PC-3 (cell line): ENCODE measurements around the gene USP20. TPM values are rescaled to one million over a fixed set of nuclear protein-coding genes. Genes with fewer than 3 reads are reported as not detected.

Experiments
- ATAC-seq: fragments of 200-7000 bp; cut with Tn5 transposase; 2 replicates; pipeline ENCODE4 v1.9.1; 2020; ENCODE audit warnings: mild to moderate bottlenecking, moderate library complexity
- BruUV-seq: library from RNA; stranded (reverse); fragments of 400-500 nt; replicated peaks from 2 replicates; lab custom pipeline; 2021; lab: Mats Ljungman, UMichigan
- CTCF ChIA-PET: fragments of 300-600 bp; sonication (Branson Sonifier 250); formaldehyde crosslinking; loops from one replicate; lab custom pipeline; 2022; ENCODE audit warnings: antibody characterized with exemption; lab: Charles Lee
- POLR2A ChIA-PET: fragments of 300-600 bp; sonication (Branson Sonifier 250); formaldehyde crosslinking; loops from one replicate; lab custom pipeline; 2022; ENCODE audit warnings: antibody characterized with exemption; ENCODE audit not compliant: unreplicated experiment; lab: Charles Lee
- DNase-seq: peaks from one replicate; pipeline ENCODE4 v3.0.0-alpha.2; 2015
- H2AFZ ChIP-seq: fragments of 300-600 bp; sonication (generic); 2 replicates; pipeline ENCODE4 v1.6.0; 2016; ENCODE audit warnings: antibody characterized with exemption, low read length
- H3F3A ChIP-seq: fragments of 300-600 bp; sonication (generic); one replicate; pipeline ENCODE4 v1.6.0; 2017; ENCODE audit warnings: antibody characterized with exemption, low read length, control low read depth, mild to moderate bottlenecking; ENCODE audit not compliant: unreplicated experiment
- H3K27ac ChIP-seq: fragments of 300-600 bp; sonication (generic); 2 replicates; pipeline ENCODE4 v1.5.1; 2016; ENCODE audit warnings: mild to moderate bottlenecking, low read length
- H3K27me3 ChIP-seq: fragments of 300-600 bp; sonication (generic); 2 replicates; pipeline ENCODE4 v1.6.1; 2016; ENCODE audit warnings: low read length, mixed read lengths
- H3K36me3 ChIP-seq: fragments of 300-600 bp; sonication (generic); 2 replicates; pipeline ENCODE4 v1.6.1; 2016; ENCODE audit warnings: low read depth, mixed run types, low read length, mixed read lengths
- H3K4me1 ChIP-seq: fragments of 300-600 bp; sonication (generic); 2 replicates; pipeline ENCODE4 v1.5.1; 2016; ENCODE audit warnings: low read length; ENCODE audit not compliant: insufficient read depth
- H3K4me2 ChIP-seq: fragments of 300-600 bp; sonication (generic); 2 replicates; pipeline ENCODE4 v1.6.0; 2016; ENCODE audit warnings: low read length
- H3K4me3 ChIP-seq: fragments of 300-600 bp; sonication (generic); 2 replicates; pipeline ENCODE4 v1.5.1; 2016; ENCODE audit warnings: mild to moderate bottlenecking, low read length, mixed read lengths
- H3K79me2 ChIP-seq: fragments of 300-600 bp; sonication (generic); 2 replicates; pipeline ENCODE4 v1.6.1; 2017; ENCODE audit warnings: low read length, mixed read lengths
- H3K9ac ChIP-seq: fragments of 300-600 bp; sonication (generic); 2 replicates; pipeline ENCODE4 v1.6.0; 2016; ENCODE audit warnings: mild to moderate bottlenecking, low read length
- H3K9me2 ChIP-seq: fragments of 300-600 bp; sonication (generic); replicated peaks from 2 replicates; pipeline ENCODE4 v1.6.1; 2016; ENCODE audit warnings: mixed run types, low read length, mixed read lengths
- H3K9me3 ChIP-seq: fragments of 300-600 bp; sonication (generic); 2 replicates; pipeline ENCODE4 v1.6.1; 2016; ENCODE audit warnings: low read length, mixed read lengths
- H4K20me1 ChIP-seq: fragments of 300-600 bp; sonication (generic); 2 replicates; pipeline ENCODE4 v1.6.1; 2016; ENCODE audit warnings: low read length, mixed read lengths
- EZH2 ChIP-seq: fragments of 300-600 bp; sonication (generic); IDR thresholded peaks from one replicate; pipeline ENCODE4 v1.6.1; 2017; ENCODE audit warnings: antibody characterized with exemption, mild to moderate bottlenecking, low read length; ENCODE audit not compliant: unreplicated experiment
- EZH2phosphoT487 ChIP-seq: fragments of 300-600 bp; sonication (generic); IDR thresholded peaks from 2 replicates; pipeline ENCODE4 v1.6.1; 2018; ENCODE audit warnings: mild to moderate bottlenecking, antibody characterized with exemption, low read length, borderline replicate concordance
- intact Hi-C: fragments of 100-400 bp; cut with micrococcal nuclease; formaldehyde crosslinking; loops from 2 replicates; pipeline ENCODE4 v1.9.0; 2023
- total RNA-seq: library from RNA; depleted of rRNA; stranded (reverse); fragments of >200 nt; gene quantifications from 2 replicates; pipeline ENCODE4 v1.2.3, GENCODE V29; 2014
- TF ChIP-seq, protein P1 (sequence below): fragments of 300-600 bp; sonication (generic); conservative IDR thresholded peaks from 2 replicates; pipeline ENCODE4 v1.5.1; 2017; ENCODE audit warnings: antibody characterized with exemption, low read depth, mild to moderate bottlenecking, low read length

USP20 gene
- total RNA-seq, 1 experiment from 2014 or later, result 15.0 TPM

DNA sequence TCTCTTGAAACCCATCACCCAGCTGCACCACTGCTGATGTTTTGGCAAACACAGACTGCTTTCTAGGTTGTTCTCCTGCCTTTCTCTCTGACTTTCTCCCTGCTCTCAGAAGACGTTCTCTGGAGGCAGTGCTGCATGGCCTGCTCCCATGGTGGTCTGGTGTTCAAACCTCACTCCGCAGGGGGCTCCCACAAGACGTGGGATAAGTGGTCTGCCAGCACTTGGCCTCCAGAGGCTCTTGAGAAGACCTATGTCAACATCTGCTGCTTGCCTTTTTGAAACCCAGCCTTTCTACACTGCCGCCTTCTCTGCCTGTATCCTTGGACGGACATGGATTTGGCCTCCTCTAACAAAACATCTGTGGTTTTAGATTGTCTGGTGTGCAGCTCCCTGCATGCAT lies 16.6 kb downstream of the USP20 start:
- H4K20me1 ChIP-seq, result no peaks in the 10 kb centered on the region
- POLR2A ChIA-PET, result no interaction called here
- H3K4me2 ChIP-seq, result no peak overlapping the region
- DNase-seq, result no peak
- no peak overlapping the region for H2AFZ ChIP-seq
- no TSS peak for BruUV-seq
- no peak for ATAC-seq
- no peaks in the 10 kb centered on the region for H3K9me2 ChIP-seq
- no peaks in the 10 kb centered on the region for H3K36me3 ChIP-seq
- H3K9ac ChIP-seq, result no peak overlapping the region
- intact Hi-C loops, result no loop called here
- H3K27ac ChIP-seq, result no peak overlapping the region
- CTCF ChIA-PET, result no interaction called here
- no peaks in the 10 kb centered on the region for H3K9me3 ChIP-seq
- TF ChIP-seq EZH2phosphoT487 (no peak), EZH2 (no peak)
- TF ChIP-seq, protein P1, sequence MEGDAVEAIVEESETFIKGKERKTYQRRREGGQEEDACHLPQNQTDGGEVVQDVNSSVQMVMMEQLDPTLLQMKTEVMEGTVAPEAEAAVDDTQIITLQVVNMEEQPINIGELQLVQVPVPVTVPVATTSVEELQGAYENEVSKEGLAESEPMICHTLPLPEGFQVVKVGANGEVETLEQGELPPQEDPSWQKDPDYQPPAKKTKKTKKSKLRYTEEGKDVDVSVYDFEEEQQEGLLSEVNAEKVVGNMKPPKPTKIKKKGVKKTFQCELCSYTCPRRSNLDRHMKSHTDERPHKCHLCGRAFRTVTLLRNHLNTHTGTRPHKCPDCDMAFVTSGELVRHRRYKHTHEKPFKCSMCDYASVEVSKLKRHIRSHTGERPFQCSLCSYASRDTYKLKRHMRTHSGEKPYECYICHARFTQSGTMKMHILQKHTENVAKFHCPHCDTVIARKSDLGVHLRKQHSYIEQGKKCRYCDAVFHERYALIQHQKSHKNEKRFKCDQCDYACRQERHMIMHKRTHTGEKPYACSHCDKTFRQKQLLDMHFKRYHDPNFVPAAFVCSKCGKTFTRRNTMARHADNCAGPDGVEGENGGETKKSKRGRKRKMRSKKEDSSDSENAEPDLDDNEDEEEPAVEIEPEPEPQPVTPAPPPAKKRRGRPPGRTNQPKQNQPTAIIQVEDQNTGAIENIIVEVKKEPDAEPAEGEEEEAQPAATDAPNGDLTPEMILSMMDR, result no peak
- H3K4me1 ChIP-seq, result no peaks in the 10 kb centered on the region
- no peaks in the 10 kb centered on the region for H3F3A ChIP-seq
- no peaks in the 10 kb centered on the region for H3K27me3 ChIP-seq
- no peaks in the 10 kb centered on the region for H3K79me2 ChIP-seq
- H3K4me3 ChIP-seq, result no peak overlapping the region

DNA sequence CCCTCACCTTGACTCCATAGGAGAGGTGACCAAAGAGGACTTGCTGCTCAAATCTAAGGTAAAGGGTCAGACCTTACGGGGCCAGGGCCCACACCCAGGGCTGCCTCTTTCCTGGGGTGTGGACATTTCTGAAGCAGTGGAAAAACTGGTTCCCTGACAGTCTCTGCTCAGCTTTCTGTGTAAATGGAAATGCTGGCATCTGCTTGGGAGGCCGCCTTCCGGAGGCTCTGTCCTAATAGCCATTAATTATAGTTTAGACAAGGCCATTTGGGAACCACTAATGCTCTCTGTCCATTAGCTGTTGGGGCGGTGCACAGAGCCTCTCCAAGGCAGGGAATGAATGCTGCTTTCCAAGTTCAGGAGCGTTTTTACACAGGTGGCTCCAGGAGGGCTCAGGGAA lies 17.3 kb downstream of the USP20 start:
- no peaks in the 10 kb centered on the region for H3K9me3 ChIP-seq
- no peak overlapping the region for H2AFZ ChIP-seq
- H4K20me1 ChIP-seq, result no peaks in the 10 kb centered on the region
- no TSS peak for BruUV-seq
- ChIA-PET POLR2A (no interaction called here), CTCF (no interaction called here)
- H3K9me2 ChIP-seq, result no peaks in the 10 kb centered on the region
- TF ChIP-seq EZH2phosphoT487, result no peak
- TF ChIP-seq, protein P1, result no peak
- DNase-seq (no peak), ATAC-seq (no peak)
- no peak overlapping the region for H3K4me3 ChIP-seq
- no peak overlapping the region for H3K4me2 ChIP-seq
- H3K27ac ChIP-seq, result no peak overlapping the region
- no peaks in the 10 kb centered on the region for H3K79me2 ChIP-seq
- no peaks in the 10 kb centered on the region for H3F3A ChIP-seq
- no peaks in the 10 kb centered on the region for H3K27me3 ChIP-seq
- H3K9ac ChIP-seq, result no peak overlapping the region
- no peaks in the 10 kb centered on the region for H3K4me1 ChIP-seq
- intact Hi-C loops, result no loop called here
- H3K36me3 ChIP-seq, result no peaks in the 10 kb centered on the region

DNA sequence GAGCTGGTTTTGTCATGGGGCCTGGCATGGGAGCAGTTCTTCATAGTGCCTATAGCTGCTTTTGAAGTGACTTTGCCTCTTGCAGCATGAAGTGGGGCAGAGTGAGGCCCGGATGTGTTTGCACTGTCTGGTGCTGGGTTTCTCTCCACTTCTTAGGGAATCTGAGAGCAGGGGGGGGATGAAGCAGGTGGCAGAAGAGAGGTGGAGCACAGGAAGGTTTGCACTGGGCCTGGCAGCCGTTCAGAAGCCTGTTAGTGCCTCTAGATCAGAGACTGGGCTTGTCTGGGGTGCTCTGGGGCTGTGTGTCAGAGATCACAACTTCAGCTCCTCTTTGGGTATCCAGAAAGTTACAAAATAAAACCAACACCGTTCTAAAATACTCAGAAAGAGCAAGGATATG lies 18.4 kb downstream of the USP20 start:
- Histone ChIP-seq H3K79me2 (no peaks in the 10 kb centered on the region), H3K4me1 (no peaks in the 10 kb centered on the region), H3K4me3 (no peak overlapping the region), H2AFZ (no peak overlapping the region), H3K27ac (no peak overlapping the region), H3F3A (no peaks in the 10 kb centered on the region), H3K9ac (no peak overlapping the region), H3K9me3 (no peaks in the 10 kb centered on the region), H3K9me2 (no peaks in the 10 kb centered on the region), H3K4me2 (no peak overlapping the region), H3K27me3 (no peaks in the 10 kb centered on the region), H4K20me1 (no peaks in the 10 kb centered on the region), H3K36me3 (no peaks in the 10 kb centered on the region)
- intact Hi-C loops, result no loop called here
- ATAC-seq, result no peak
- ChIA-PET POLR2A (no interaction called here), CTCF (no interaction called here)
- no peak for TF ChIP-seq EZH2
- TF ChIP-seq EZH2phosphoT487, result no peak
- TF ChIP-seq, protein P1, result no peak
- BruUV-seq, result no TSS peak
- DNase-seq, result no peak
